Glomerular visceral epithelial cell (primary cell): ENCODE measurements around the gene ATP6V0E1.
"Not testable (repeated sequence)": the region's sequence is repeated elsewhere in the genome, so short reads cannot be mapped to it uniquely, and the experiment has no call there.

ENCODE experiments used
- DNase-seq: peaks from one replicate; pipeline ENCODE4 v3.0.0-alpha.2; 2016; ENCODE audit errors: extremely low spot score

ATP6V0E1 gene

DNA sequence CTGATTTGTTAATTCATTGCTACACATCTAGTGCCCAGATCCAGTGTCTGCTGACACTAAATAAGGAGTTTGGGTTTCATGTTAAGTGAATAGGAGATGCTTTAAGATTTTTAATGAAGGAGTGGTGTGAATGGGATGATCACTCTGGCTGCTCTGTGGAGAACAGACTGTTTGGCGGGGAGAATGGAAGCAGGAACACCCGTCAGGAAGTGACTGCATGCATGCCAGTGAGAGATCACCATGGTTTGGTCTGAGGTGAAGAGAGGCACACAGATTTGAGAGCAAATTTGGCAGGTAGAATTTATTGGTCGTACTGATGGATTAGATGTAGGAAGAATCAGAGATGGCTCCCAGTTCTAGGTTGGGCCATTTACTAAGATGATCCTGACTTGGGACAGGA, 19.8 kb downstream of the ATP6V0E1 start:
- DNase-seq = no peak

DNA sequence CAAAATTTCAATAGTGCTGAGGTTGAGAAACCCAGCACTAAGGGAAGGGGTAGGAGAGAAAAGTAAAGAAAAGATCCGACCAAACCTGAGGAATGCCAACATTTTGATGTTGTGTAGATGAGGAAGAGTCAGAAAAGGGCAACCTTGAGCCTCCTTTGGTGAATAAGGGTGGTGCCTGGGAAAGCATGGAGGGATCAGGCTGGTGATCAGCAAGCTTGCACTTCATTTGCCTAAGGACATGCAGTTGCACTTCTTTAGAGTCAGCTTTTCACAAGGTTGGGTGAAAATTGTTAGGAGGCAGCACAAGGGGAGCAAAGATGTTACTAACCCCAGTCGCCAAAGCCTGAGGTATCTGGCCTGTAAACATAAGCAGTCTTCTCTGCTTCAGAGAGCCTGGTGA, 20.4 kb downstream of the ATP6V0E1 start:
- DNase-seq = no peak

DNA sequence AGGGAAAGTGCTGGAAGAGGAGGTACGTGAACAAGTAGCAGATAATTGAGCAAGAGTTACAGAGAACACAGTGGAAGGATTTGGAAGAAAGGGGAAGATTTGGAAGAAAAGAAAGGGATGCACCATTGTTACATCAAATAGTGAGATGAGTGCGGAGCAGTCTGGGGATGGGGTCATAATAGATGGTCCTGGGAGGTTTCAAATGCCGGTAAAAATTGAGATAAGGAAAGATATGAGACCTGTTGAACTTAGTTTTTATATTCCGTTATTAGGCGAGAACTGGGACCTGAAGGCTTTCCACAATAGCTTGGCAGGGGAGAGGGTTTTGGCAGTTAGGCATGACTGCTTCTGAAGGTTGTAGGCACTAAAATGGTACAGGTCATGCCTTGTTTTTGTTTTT, 20.9 kb downstream of the ATP6V0E1 start:
- no peak for DNase-seq

DNA sequence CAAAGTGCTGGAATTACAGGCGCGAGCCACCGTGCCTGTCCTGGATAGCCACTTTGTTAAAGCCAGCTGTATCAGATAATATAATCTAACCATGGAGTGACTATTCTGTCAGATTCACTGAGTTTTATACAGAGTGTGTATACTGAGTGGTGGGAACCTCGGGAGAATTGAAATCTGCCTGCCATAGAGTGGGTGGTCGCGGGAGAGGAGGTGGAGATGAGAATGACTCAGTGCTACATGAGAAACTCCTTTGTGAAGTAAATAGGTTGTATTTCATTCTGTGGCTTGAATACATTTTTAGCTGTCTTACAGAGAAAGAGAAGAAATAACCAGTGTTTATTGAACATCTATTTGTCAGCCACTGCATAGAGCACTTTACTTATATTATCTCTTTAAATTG, 26.4 kb downstream of the ATP6V0E1 start:
- DNase-seq = peak; percentile 33

DNA sequence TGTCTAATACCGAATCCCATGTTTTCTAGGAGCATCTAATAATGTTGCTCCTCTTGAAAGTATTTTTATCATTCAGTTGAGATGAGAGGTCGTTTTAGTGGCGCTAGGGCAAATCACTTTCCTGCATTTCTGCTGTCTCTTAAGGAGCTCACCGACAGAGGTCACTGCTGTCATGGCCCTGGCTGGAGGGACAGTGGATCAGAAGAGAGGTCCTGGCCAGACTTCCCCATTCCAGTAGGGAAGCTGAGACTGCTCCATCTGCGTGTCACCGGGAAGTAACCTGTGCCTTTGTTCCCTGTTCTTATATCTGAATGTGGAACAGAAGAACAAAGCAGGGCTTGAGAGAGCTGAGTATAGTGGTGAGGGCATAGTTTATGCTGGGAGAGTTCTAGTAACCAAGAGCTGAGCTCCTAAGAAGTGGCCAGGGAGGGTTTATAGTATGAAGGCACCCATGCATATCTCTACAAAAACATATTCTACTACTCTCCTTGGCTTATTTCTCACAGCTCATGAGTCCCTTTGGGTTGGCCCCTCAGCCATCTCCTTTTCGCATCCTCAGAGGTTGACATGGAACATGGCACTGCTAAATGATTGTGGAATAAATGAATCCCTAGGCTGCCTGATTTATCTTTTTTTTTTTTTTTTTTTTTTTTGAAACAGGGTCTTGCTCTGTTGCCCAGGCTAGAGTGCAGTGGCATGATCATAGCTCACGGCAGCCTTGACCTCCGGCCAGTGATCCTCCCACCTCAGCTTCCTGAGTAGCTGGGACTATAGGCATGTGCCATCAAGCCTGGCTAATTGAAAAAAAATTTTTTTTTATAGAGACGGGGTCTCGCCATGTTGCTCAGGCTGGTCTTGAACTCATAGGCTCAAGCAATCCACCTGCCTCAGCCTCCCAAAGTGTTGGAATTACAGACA, 27.2 kb downstream of the ATP6V0E1 start:
- no peak for DNase-seq

DNA sequence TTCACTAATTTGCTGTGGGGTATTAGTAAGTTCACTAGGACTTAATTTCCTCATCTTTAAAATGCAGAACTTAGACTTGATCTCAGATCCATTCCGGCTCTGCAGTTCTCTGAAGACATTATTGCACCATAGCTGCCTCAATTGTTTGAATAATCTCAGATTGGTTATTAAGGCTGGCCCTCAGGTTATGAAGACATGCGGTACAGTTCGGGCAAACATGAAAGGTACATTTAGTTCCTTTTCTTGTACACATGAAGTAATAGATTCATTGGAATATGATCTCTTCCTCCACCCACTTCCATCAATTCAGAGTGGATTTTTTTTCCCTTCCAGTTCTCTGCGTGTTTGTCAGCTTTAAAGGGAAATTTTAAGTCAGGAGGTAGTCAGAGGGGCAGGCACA, 28.0 kb downstream of the ATP6V0E1 start:
- no peak for DNase-seq

DNA sequence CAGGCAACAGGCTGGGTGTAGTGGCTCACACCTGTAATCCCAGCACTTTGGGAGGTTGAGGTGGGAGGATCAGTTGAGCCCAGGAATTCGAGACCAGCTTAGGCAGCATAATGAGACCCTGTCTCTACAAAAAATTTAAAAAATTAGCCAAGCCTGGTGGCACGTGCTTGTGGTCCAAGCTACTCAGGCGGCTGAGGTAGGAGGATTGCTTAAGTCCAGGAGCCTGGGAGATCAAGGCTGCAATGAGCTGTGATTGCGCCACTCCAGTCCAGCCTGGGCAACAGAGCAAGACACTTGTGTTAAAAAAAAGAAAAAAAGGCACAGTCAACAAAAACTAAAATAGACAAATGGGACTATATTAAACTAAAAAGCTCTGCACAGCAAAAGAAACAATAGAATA, 29.3 kb downstream of the ATP6V0E1 start:
- DNase-seq = no peak

GRCh38 chr5:173014671-173015070, 31.1 kb downstream of the ATP6V0E1 start:
- DNase-seq = no peak

- no peak for DNase-seq
These were observed 31.6 kb downstream of the ATP6V0E1 start for GRCh38 chr5:173015192-173015591.

DNA sequence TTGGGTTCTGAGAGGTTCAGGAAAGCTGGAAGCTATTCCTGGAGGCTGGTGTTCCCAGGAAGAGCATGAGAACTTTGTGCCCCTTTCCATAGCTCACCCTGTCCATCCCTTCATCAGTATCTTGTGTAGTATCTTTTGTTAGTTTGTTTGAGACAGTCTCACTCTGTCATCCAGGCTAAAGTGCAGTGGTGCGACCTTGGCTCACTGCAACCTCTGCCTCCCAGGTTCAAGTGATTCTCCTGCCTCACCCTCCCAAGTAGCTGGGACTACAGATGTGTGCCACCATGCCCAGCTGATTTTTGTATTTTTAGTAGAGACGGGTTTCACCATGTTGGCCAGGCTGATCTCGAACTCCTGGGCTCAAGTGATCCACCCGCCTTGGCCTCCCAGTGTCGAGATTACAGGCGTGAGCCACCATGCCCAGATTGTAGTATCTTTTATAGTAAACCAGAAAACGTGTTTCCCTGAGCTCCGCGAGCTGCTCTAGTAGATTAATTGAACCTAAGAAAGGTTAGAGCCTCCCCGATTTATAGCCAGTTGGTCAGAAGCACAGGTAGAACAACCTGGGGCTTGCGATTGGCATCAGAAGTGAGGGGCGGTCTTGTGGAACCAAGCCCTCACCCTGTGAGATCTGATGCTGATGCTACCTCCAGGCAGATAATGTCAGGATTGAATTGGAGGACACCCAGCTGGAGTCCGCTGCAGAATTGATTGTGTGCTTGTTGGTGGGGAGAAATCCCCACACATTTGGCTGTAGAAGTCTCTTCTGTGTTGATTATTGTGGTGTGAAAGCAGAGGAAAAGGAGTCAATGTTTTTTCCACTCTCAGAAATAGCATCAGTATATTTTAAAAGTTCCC, 32.3 kb downstream of the ATP6V0E1 start:
- no peak for DNase-seq

- DNase-seq = peak; percentile 49
These were observed 33.1 kb downstream of the ATP6V0E1 start for GRCh38 chr5:173016598-173017046.

- DNase-seq = not testable (repeated sequence)
These were observed 33.5 kb downstream of the ATP6V0E1 start for GRCh38 chr5:173017087-173017486.

DNA sequence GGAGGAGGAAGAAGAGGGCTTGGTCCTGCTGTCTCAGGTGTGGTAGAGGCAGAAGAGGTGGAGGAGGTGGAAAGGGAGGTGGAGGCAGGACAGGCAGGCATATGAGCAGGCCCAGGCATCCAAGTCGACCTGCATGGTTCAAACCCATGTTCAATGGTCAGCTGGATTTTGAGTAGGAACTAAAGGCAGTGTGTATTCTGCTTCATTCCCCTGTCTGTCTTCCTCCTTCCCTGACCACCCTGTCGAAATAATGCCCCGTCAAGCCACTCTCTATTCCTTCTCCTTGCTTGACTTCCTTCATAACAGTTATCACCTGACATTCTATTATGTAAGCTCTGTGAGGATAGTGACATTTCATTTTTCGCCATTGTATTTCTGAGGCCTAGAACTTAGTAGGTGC, 34.8 kb downstream of the ATP6V0E1 start:
- no peak for DNase-seq

GRCh38 chr5:173020154-173020581, 36.6 kb downstream of the ATP6V0E1 start:
- no peak for DNase-seq

- DNase-seq = no peak
These were observed 37.1 kb downstream of the ATP6V0E1 start for GRCh38 chr5:173020643-173021042.

- peak; percentile 41 for DNase-seq
These were observed 42.1 kb downstream of the ATP6V0E1 start for GRCh38 chr5:173025651-173026050.

GRCh38 chr5:173027905-173028304, 44.3 kb downstream of the ATP6V0E1 start:
- DNase-seq = no peak

- no peak for DNase-seq
These were observed 45.3 kb downstream of the ATP6V0E1 start for GRCh38 chr5:173028811-173029327.

DNA sequence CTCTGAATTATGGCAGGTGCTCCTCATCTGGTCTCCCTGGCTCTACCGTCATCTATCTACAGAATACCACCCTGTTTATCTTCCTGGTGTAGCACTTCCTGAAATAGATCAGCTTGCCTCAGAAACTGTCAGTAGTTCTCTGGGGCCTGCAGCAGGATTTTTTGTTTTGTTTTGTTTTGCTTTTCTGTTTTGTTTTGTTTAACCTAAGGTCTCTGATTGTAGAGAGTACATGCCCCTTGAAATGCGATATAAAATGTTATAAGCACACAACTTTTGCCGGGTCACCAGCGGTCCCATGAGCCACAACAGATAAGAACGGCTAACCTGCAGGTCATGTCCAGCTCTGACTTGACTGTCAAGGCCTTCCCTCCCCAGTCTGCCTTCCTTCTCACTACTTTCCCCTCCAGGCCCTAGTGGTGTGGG, 45.9 kb downstream of the ATP6V0E1 start:
- no peak for DNase-seq

GRCh38 chr5:173032096-173032495, 48.5 kb downstream of the ATP6V0E1 start:
- DNase-seq = not testable (repeated sequence)

GRCh38 chr5:173032730-173033129, 49.2 kb downstream of the ATP6V0E1 start:
- DNase-seq = no peak

DNA sequence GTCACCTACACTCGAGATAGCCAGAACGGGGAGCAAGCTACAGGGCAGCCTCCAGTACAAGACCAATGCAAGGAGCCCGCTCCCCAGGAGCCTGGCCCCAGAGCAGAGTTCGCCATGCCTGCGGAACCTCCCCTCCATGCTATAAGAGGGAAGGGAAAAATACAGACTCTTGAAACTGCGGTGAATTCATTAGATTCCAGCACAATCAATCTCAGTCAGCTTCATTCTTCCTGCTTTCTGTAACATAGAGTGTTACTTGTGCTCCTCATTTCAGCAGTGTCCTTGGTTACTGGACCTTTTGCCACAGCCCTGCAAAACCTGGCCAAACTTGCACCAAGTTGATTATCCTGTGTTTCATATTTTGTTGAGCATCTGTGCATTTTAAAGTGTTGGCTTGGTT, 50.4 kb downstream of the ATP6V0E1 start:
- no peak for DNase-seq
